HEK293 (cell line): Measurements from ENCODE around the gene MDM2.

Source experiments
- CTCF ChIA-PET: fragments of 350-600 bp; formaldehyde crosslinking; extraction: SDS; loops from one replicate; lab custom pipeline; 2021; ENCODE audit warnings: antibody characterized with exemption; lab: Yijun Ruan, JAX
- POLR2A ChIA-PET: fragments of 300-600 bp; formaldehyde crosslinking; extraction: SDS; loops from one replicate; lab custom pipeline; 2020; ENCODE audit warnings: antibody characterized with exemption, inconsistent platforms; lab: Yijun Ruan, JAX
- H3K27ac ChIP-seq: fragments of 200-500 bp; sonication (Bioruptor generic); 2 replicates; pipeline ENCODE4 v1.5.1; 2014; ENCODE audit warnings: low read depth, low read length, control low read depth, inconsistent platforms; ENCODE audit errors: extremely low read depth
- H3K36me3 ChIP-seq, 2 experiments: fragments of 200-500 bp in 1 of 2; sonication (Bioruptor generic) in 1 of 2; 1 replicate in 1 of 2; 2 replicates in 1 of 2; pipeline ENCODE4 v1.5.1; 2014 to 2017; ENCODE audit warnings: inconsistent platforms in 2 of 2, low read length in 2 of 2; ENCODE audit not compliant: control insufficient read depth in 2 of 2, insufficient read depth in 1 of 2
- H3K4me1 ChIP-seq: fragments of 200-500 bp; sonication (Bioruptor generic); 2 replicates; pipeline ENCODE4 v1.5.1; 2014; ENCODE audit warnings: mild to moderate bottlenecking, low read length, inconsistent platforms; ENCODE audit not compliant: control insufficient read depth, insufficient read depth
- H3K4me3 ChIP-seq: 2 replicates; pipeline ENCODE4 v1.5.1; 2011; ENCODE audit warnings: low read depth, mild to moderate bottlenecking, control low read depth, low read length, moderate library complexity
- H3K9me3 ChIP-seq: fragments of 200-500 bp; sonication (Bioruptor generic); 2 replicates; pipeline ENCODE4 v1.5.1; 2014; ENCODE audit warnings: low read depth, low read length, inconsistent platforms; ENCODE audit not compliant: control insufficient read depth, insufficient read depth
- EGR2 ChIP-seq: fragments of 450-650 bp; formaldehyde crosslinking; IDR thresholded peaks from 2 replicates; pipeline ENCODE4 v1.5.1; 2016; ENCODE audit warnings: low read depth, missing biosample characterization, missing genetic modification characterization
- GLIS2 ChIP-seq: fragments of 450-650 bp; formaldehyde crosslinking; IDR thresholded peaks from 2 replicates; pipeline ENCODE4 v1.5.1; 2016; ENCODE audit warnings: missing biosample characterization, missing genetic modification characterization
- KLF7 ChIP-seq: fragments of 450-650 bp; formaldehyde crosslinking; IDR thresholded peaks from 2 replicates; pipeline ENCODE4 v1.5.1; 2016; ENCODE audit warnings: missing biosample characterization, missing genetic modification characterization, borderline replicate concordance
- SCRT1 ChIP-seq: fragments of 450-650 bp; formaldehyde crosslinking; IDR thresholded peaks from 2 replicates; pipeline ENCODE4 v1.5.1; 2016; ENCODE audit warnings: missing biosample characterization, missing genetic modification characterization, borderline replicate concordance
- SCRT2 ChIP-seq: fragments of 450-650 bp; formaldehyde crosslinking; IDR thresholded peaks from 2 replicates; pipeline ENCODE4 v1.5.1; 2016; ENCODE audit warnings: missing biosample characterization, missing genetic modification characterization
- ZBTB7A ChIP-seq: fragments of 450-650 bp; formaldehyde crosslinking; IDR thresholded peaks from 2 replicates; pipeline ENCODE4 v1.5.1; 2016; ENCODE audit warnings: low read depth, missing biosample characterization, missing genetic modification characterization
- ZBTB8A ChIP-seq: fragments of 450-650 bp; formaldehyde crosslinking; IDR thresholded peaks from 2 replicates; pipeline ENCODE4 v1.5.1; 2016; ENCODE audit warnings: missing biosample characterization, missing genetic modification characterization
- ZEB2 ChIP-seq: fragments of 450-650 bp; formaldehyde crosslinking; IDR thresholded peaks from 2 replicates; pipeline ENCODE4 v1.5.1; 2016; ENCODE audit warnings: missing biosample characterization, missing genetic modification characterization
- ZFP3 ChIP-seq: fragments of 450-650 bp; formaldehyde crosslinking; IDR thresholded peaks from 2 replicates; pipeline ENCODE4 v1.5.1; 2016; ENCODE audit warnings: low read depth, missing biosample characterization, missing genetic modification characterization
- ZNF133 ChIP-seq: fragments of 450-650 bp; formaldehyde crosslinking; IDR thresholded peaks from 2 replicates; pipeline ENCODE4 v1.5.1; 2016; ENCODE audit warnings: missing biosample characterization, missing genetic modification characterization
- ZNF138 ChIP-seq: fragments of 450-650 bp; formaldehyde crosslinking; IDR thresholded peaks from 2 replicates; pipeline ENCODE4 v1.5.1; 2016; ENCODE audit warnings: missing biosample characterization, missing genetic modification characterization, borderline replicate concordance
- ZNF157 ChIP-seq: fragments of 450-650 bp; formaldehyde crosslinking; IDR thresholded peaks from 2 replicates; pipeline ENCODE4 v1.5.1; 2016; ENCODE audit warnings: missing biosample characterization, missing genetic modification characterization
- ZNF169 ChIP-seq: fragments of 450-650 bp; formaldehyde crosslinking; IDR thresholded peaks from 2 replicates; pipeline ENCODE4 v1.5.1; 2016; ENCODE audit warnings: missing biosample characterization, missing genetic modification characterization
- ZNF248 ChIP-seq: fragments of 450-650 bp; formaldehyde crosslinking; IDR thresholded peaks from 2 replicates; pipeline ENCODE4 v1.5.1; 2017; ENCODE audit warnings: missing biosample characterization, missing genetic modification characterization
- ZNF274 ChIP-seq, 2 experiments: fragments of 200-500 bp in 1 of 2; fragments of 450-650 bp in 1 of 2; sonication (Bioruptor generic) in 1 of 2; formaldehyde crosslinking in 1 of 2; IDR thresholded peaks; 2 replicates each; pipeline versions ENCODE4 v1.5.1 to v1.6.1; 2014 to 2016; ENCODE audit warnings: borderline replicate concordance in 1 of 2, inconsistent platforms in 1 of 2, low read length in 1 of 2, missing biosample characterization in 1 of 2, missing genetic modification characterization in 1 of 2
- ZNF341 ChIP-seq: fragments of 450-650 bp; formaldehyde crosslinking; IDR thresholded peaks from 2 replicates; pipeline ENCODE4; 2016; ENCODE audit warnings: low read depth, missing biosample characterization, missing genetic modification characterization
- ZNF350 ChIP-seq: fragments of 450-650 bp; formaldehyde crosslinking; IDR thresholded peaks from 2 replicates; pipeline ENCODE4 v1.5.0; 2017; ENCODE audit warnings: missing biosample characterization, mild to moderate bottlenecking, missing genetic modification characterization
- ZNF473 ChIP-seq: fragments of 450-650 bp; formaldehyde crosslinking; IDR thresholded peaks from 2 replicates; pipeline ENCODE4 v1.5.1; 2017; ENCODE audit warnings: missing biosample characterization, missing genetic modification characterization
- ZNF548 ChIP-seq: fragments of 450-650 bp; formaldehyde crosslinking; IDR thresholded peaks from 2 replicates; pipeline ENCODE4 v1.5.1; 2016; ENCODE audit warnings: missing biosample characterization, missing genetic modification characterization
- ZNF549 ChIP-seq: fragments of 450-650 bp; IDR thresholded peaks from 2 replicates; pipeline ENCODE4 v1.5.1; 2018; ENCODE audit warnings: missing biosample characterization, missing genetic modification characterization, mild to moderate bottlenecking, inconsistent platforms, moderate library complexity
- ZNF624 ChIP-seq: fragments of 450-650 bp; formaldehyde crosslinking; IDR thresholded peaks from 2 replicates; pipeline ENCODE4 v1.5.1; 2017; ENCODE audit warnings: missing biosample characterization, missing genetic modification characterization
- ZNF654 ChIP-seq: fragments of 450-650 bp; formaldehyde crosslinking; IDR thresholded peaks from 2 replicates; pipeline ENCODE4 v1.5.1; 2016; ENCODE audit warnings: low read depth, missing biosample characterization, missing genetic modification characterization
- ZNF830 ChIP-seq: fragments of 450-650 bp; IDR thresholded peaks from 2 replicates; pipeline ENCODE4 v1.5.0; 2018; ENCODE audit warnings: missing biosample characterization, missing genetic modification characterization, low read depth, mild to moderate bottlenecking, moderate library complexity
- ZSCAN30 ChIP-seq: fragments of 450-650 bp; IDR thresholded peaks from 2 replicates; pipeline ENCODE4 v1.5.1; 2018; ENCODE audit warnings: missing biosample characterization, mild to moderate bottlenecking, missing genetic modification characterization, moderate library complexity
- TF ChIP-seq, protein P1 (sequence below): fragments of 450-650 bp; formaldehyde crosslinking; conservative IDR thresholded peaks from 2 replicates; pipeline ENCODE4 v1.5.1; 2016; ENCODE audit warnings: low read depth, missing biosample characterization, missing genetic modification characterization
- TF ChIP-seq, protein P2 (sequence below): fragments of 450-650 bp; formaldehyde crosslinking; IDR thresholded peaks from 2 replicates; pipeline ENCODE4 v1.5.1; 2016; ENCODE audit warnings: missing biosample characterization, missing genetic modification characterization
- TF ChIP-seq, protein P3 (sequence below): fragments of 450-650 bp; formaldehyde crosslinking; IDR thresholded peaks from 2 replicates; pipeline ENCODE4 v1.5.1; 2017; ENCODE audit warnings: missing biosample characterization, missing genetic modification characterization

MDM2 gene

DNA sequence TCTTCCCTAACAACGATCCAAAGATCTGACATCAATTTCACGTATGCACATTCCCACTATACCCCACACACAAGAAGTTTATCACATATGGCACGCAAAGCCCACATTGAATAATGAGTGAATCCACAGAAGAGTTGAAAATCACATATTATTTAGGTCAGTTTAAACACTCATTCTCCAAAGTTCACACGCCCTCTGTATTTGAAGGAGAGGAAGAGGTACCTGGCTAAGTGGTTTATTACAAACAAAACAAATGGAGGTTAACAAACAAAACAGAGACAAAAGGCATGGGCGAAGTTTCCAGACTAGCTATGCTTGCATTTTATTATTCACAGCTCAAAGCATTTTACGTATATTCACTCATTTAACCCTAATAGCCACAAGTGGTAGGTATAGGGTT lies 83.2 kb downstream of the MDM2 start:
- H3K27ac ChIP-seq, result no peak overlapping the region
- no peak overlapping the region for H3K4me3 ChIP-seq
- TF ChIP-seq ZNF157 (tag by site-specific recombination), result no peak
- TF ChIP-seq ZNF473 (tag by site-specific recombination), result no peak
- no peak for TF ChIP-seq ZNF830
- TF ChIP-seq ZNF548 (tag by site-specific recombination), result no peak
- TF ChIP-seq, all 188 proteins: peak for 0
- Histone ChIP-seq H3K36me3 (no peaks in the 10 kb centered on the region), H3K9me3 (no peaks in the 10 kb centered on the region), H3K4me1 (no peaks in the 10 kb centered on the region)
- CTCF ChIA-PET, result no interaction called here
- POLR2A ChIA-PET, result no interaction called here

DNA sequence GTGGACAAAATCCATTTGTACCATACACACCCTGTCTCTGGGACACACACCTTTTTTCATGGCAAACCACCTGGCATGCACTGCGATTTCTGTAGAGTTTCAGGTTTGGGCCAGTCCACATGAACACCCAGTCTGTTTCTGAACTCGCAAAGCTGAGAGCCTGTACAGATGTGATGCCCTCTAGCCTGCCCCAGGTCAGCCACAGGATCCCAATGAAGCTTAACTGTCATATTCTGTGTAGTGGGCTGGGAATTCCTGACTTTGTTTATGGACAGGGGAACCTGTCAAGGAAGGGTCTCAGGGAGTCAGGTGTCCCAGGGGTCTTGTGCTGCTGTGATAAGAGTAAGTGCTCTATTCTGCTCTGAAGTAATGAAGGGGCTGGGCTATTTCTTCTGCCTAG lies 85.2 kb downstream of the MDM2 start:
- ChIA-PET POLR2A (interaction anchor here (0.5 kb wide), 1 partner anchor 660 kb away, joined by 3 read pairs; no protein-coding TSS in a partner anchor), CTCF (interaction anchor here (0.5 to 0.6 kb wide), 2 partner anchors 9 to 577 kb away, joined by 3 read pairs; no protein-coding TSS in a partner anchor)
- no peaks in the 10 kb centered on the region for H3K4me1 ChIP-seq
- no peaks in the 10 kb centered on the region for H3K36me3 ChIP-seq
- TF ChIP-seq, protein P1, sequence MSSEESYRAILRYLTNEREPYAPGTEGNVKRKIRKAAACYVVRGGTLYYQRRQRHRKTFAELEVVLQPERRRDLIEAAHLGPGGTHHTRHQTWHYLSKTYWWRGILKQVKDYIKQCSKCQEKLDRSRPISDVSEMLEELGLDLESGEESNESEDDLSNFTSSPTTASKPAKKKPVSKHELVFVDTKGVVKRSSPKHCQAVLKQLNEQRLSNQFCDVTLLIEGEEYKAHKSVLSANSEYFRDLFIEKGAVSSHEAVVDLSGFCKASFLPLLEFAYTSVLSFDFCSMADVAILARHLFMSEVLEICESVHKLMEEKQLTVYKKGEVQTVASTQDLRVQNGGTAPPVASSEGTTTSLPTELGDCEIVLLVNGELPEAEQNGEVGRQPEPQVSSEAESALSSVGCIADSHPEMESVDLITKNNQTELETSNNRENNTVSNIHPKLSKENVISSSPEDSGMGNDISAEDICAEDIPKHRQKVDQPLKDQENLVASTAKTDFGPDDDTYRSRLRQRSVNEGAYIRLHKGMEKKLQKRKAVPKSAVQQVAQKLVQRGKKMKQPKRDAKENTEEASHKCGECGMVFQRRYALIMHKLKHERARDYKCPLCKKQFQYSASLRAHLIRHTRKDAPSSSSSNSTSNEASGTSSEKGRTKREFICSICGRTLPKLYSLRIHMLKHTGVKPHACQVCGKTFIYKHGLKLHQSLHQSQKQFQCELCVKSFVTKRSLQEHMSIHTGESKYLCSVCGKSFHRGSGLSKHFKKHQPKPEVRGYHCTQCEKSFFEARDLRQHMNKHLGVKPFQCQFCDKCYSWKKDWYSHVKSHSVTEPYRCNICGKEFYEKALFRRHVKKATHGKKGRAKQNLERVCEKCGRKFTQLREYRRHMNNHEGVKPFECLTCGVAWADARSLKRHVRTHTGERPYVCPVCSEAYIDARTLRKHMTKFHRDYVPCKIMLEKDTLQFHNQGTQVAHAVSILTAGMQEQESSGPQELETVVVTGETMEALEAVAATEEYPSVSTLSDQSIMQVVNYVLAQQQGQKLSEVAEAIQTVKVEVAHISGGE (tag by site-specific recombination), result no peak
- TF ChIP-seq ZSCAN30, result no peak
- no peak for TF ChIP-seq SCRT1 (tag by site-specific recombination)
- TF ChIP-seq ZNF169 (tag by site-specific recombination), result no peak
- no peak for TF ChIP-seq KLF7 (tag by site-specific recombination)
- TF ChIP-seq ZEB2 (tag by site-specific recombination), result no peak
- TF ChIP-seq ZNF350 (tag by site-specific recombination), result no peak
- no peak for TF ChIP-seq ZNF341
- H3K27ac ChIP-seq, result no peak overlapping the region
- H3K4me3 ChIP-seq, result no peak overlapping the region
- H3K9me3 ChIP-seq, result no peaks in the 10 kb centered on the region

DNA sequence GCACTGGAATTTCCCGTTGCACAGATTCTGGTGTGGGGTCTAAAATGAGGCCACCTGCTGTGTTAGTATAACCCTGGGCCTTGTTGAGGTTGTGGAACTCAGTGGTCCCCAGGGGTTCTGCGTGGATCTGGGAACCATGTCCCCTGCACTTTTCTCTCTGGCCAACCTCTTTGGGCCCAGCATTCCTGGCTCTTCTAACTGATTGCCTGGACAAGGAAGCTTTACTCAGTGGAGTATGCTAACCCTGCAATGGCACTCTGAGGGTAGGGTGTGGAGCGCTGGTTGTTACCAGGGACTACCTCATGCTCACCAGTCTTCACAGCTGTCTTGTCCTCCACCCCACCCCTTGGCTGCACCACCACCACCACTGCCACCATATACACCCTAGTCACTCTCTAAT lies 85.8 kb downstream of the MDM2 start:
- POLR2A ChIA-PET, result interaction anchor here (0.5 kb wide), 1 partner anchor 659 kb away, joined by 3 read pairs; no protein-coding TSS in a partner anchor
- CTCF ChIA-PET, result interaction anchor here (0.5 kb wide), 1 partner anchor 577 kb away, joined by 3 read pairs; no protein-coding TSS in a partner anchor
- TF ChIP-seq, protein P2, sequence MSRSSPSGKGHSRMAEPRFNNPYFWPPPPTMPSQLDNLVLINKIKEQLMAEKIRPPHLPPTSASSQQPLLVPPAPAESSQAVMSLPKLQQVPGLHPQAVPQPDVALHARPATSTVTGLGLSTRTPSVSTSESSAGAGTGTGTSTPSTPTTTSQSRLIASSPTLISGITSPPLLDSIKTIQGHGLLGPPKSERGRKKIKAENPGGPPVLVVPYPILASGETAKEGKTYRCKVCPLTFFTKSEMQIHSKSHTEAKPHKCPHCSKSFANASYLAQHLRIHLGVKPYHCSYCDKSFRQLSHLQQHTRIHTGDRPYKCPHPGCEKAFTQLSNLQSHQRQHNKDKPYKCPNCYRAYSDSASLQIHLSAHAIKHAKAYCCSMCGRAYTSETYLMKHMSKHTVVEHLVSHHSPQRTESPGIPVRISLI (tag by site-specific recombination), result no peak
- TF ChIP-seq, protein P3, sequence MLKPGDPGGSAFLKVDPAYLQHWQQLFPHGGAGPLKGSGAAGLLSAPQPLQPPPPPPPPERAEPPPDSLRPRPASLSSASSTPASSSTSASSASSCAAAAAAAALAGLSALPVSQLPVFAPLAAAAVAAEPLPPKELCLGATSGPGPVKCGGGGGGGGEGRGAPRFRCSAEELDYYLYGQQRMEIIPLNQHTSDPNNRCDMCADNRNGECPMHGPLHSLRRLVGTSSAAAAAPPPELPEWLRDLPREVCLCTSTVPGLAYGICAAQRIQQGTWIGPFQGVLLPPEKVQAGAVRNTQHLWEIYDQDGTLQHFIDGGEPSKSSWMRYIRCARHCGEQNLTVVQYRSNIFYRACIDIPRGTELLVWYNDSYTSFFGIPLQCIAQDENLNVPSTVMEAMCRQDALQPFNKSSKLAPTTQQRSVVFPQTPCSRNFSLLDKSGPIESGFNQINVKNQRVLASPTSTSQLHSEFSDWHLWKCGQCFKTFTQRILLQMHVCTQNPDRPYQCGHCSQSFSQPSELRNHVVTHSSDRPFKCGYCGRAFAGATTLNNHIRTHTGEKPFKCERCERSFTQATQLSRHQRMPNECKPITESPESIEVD (tag by site-specific recombination), result no peak
- TF ChIP-seq SCRT2 (no peak), ZFP3 (tag by site-specific recombination) (no peak), ZNF624 (tag by site-specific recombination) (no peak), ZNF274 (IDR thresholded peaks at IDR 0.05; ENCODE audit: low read length) (no peak), ZNF274 (tag by site-specific recombination; IDR thresholded peaks at IDR 0.05; ENCODE audit: borderline replicate concordance) (no peak), ZBTB7A (tag by site-specific recombination) (no peak), ZNF248 (no peak), SCRT1 (tag by site-specific recombination) (no peak), ZNF138 (tag by site-specific recombination) (no peak), ZBTB8A (tag by site-specific recombination) (no peak), ZNF654 (no peak), EGR2 (tag by site-specific recombination) (no peak), ZNF549 (tag by site-specific recombination) (no peak), GLIS2 (no peak), ZNF133 (tag by site-specific recombination) (no peak)

More for the DNA sequence above, 85.8 kb downstream of the MDM2 start:
- Histone ChIP-seq H3K36me3 (no peaks in the 10 kb centered on the region), H3K4me1 (no peaks in the 10 kb centered on the region), H3K27ac (no peak overlapping the region), H3K4me3 (no peak overlapping the region), H3K9me3 (no peaks in the 10 kb centered on the region)
